Measurements from ENCODE around the gene S100Z.
"Not testable (repeated sequence)": the region's sequence is repeated elsewhere in the genome, so short reads cannot be mapped to it uniquely, and the experiment has no call there.

S100Z gene

DNA sequence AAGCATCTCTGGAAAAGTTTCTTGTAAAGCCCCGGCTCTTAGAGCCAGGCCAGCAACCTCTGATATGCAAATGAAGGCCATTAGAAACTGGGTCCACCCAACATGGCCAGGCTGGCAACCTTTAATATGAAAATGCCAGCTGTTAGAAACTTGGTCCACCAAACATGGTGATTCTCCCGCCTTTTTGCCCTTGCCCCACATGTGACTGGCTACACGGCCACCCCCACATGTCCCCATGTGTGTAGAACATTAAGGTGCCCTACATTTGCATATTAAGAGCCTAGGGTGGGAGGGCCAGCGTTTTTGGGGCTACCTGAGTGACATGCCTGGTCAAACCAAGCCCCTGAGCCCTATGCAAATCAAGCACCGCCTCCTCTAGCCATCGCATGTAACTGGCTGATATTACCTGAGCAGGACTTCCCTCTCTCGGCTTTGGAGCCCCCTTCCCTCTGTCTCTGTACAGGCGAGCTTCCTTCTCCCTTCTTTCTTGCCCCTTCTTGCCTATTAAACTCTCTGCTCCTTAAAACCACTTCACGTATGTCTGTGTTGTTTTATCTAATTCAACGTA, 39.0 kb downstream of the S100Z start:
- DNase-seq = no peak

DNA sequence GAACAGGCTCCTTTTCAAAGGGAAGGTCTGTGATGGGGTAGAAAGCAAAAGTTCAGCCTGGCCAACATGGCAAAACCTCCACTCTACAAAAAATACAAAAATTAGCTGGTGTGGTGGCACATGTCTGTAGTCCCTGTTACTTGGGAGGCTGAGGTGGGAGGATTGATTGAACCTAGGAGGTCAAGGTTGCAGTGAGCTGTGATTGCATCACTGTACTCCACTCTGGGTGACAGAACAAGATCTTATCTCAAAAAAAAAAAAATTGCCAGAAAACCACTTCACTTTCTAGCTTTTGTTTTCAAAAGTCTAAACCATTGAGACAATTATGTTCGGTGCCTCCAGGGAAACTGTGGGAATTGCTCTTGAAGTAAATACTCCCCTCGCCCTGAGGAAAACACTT, 43.5 kb downstream of the S100Z start:
- DNase-seq = no peak

DNA sequence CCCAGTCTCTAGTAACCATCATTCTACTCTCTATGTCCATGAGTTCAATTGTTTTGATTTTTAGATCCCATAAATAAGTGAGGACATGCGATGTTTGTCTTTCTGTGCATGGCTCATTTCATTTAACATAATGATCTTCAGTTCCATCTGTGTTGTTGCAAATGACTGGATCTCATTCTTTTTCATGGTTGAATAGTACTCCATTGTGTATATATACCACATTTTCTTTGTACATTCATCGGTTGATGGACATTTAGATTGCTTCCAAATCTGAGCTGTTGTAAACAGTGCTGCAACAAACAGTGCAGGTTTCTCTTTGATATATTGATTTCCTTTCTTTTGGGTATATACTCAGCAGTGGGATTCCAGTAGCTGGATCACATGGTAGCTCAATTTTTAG, 46.4 kb downstream of the S100Z start:
- no peak for DNase-seq

DNA sequence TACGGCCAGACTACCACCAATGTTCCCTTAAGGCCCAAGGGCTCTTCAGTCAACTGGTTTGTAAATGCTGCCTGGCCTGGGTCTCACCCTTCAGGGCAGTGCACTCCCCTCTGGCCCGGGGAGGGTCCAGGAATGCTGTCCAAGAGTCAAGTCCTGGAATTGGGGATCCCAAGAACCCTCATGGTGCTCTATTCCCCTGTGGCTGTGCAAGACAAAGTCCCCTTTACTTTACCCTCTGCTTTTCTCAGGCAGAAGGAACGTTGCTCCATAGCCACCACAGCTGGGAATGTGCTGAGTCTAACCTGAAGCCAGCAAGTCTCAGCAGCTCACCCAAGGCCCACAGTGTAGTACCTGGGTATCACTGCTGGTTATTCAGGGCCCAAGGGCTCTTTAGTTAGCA, 51.7 kb downstream of the S100Z start:
- no peak for DNase-seq

DNA sequence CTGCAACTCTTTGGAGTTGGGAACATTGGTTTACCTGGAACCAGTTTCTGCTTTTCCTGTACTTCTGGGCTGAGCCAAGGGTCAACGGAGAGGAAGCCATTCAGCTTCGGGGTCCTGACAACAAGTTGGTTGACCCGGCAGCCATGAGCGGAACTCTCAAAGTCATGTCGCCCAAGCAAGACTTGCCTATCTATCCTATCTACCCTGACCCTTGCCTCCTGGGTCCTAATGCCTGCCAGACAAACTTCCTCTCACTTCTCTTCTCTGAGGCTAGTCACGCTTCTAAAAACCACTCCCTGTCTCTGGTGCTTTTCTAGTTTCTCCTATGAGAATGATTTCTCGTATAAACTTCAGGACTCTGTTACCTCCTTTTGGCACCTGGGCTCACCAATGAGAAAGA, 58.4 kb downstream of the S100Z start:
- DNase-seq = no peak

DNA sequence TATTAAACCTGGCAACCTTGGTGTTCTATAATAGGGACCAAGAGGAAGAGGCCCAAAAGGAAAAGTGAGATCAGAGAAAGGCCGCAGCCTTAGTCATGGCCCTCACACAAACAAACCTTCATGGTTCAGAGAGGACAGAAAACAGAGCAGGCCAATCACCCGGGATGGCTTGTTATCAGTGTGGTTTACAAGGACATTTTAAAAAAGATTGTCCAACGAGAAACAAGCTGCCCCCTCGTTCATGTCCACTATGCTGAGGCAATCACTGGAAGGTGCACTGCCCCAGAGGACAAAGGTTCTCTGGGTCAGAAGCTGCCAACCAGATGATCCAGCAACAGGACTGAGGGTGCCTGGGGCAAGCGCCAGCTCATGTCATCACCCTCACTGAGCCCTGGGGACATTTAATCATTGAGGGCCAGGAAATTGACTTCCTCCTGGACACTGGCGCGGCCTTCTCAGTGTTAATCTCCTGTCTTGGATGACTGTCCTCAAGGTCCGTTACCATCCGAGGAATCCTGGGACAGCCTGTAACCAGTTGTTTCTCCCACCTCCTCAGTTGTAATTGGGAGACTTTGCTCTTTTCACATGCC, 60.6 kb downstream of the S100Z start:
- DNase-seq = not testable (repeated sequence)

DNA sequence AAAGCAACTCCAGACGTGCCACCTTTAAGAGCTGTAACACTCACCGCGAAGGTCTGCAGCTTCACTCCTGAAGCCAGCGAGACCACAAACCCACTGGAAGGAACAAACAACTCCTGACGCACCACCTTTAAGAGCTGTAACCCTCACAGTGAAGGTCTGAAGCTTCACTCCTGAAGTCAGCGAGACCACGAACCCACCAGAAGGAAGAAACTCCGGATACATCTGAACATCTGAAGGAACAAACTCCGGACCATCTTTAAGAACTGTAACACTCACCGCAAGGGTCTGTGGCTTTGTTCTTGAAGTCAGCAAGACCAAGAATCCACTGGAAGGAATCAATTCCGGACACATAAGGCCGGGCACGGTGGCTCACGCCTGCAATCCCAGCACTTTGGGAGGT, 64.9 kb downstream of the S100Z start:
- DNase-seq = not testable (repeated sequence)

DNA sequence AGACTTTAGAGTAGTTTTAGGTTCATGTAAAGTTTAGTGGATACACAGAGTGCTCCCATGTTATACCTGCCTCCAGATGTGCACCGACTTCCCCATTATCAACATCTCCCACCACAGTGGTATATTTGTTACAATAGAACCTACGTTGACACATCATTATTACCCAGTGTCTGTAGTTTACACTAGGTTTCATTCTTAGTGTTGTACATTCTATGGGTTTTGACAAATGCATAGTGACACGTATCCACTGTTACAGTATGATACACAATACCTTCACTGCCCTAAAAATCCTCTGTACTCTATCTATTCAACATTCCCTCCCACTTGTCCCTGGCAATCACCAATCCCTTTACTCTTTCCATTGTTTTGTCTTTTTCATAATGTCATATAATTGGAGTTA, 68.7 kb downstream of the S100Z start:
- no peak for DNase-seq

DNA sequence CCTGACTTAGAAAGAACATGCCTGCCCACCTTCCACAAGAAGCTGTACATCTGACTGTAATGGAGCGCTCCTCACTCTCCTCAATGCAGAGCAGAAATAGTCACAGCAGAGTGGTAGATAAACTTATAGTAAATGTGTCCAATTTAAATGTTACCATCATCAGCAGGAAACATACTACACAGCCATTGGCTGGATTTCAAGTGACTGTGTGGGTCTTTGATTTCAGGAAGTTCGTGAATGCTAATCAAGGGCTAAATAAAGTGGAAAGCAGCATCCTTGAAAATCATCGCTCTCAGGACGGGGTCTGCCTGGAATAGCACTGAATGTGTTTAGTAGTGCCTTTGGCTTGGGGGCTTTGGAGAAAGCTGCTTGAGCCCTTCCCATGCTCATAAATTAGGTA, 70.7 kb downstream of the S100Z start:
- no peak for DNase-seq

DNA sequence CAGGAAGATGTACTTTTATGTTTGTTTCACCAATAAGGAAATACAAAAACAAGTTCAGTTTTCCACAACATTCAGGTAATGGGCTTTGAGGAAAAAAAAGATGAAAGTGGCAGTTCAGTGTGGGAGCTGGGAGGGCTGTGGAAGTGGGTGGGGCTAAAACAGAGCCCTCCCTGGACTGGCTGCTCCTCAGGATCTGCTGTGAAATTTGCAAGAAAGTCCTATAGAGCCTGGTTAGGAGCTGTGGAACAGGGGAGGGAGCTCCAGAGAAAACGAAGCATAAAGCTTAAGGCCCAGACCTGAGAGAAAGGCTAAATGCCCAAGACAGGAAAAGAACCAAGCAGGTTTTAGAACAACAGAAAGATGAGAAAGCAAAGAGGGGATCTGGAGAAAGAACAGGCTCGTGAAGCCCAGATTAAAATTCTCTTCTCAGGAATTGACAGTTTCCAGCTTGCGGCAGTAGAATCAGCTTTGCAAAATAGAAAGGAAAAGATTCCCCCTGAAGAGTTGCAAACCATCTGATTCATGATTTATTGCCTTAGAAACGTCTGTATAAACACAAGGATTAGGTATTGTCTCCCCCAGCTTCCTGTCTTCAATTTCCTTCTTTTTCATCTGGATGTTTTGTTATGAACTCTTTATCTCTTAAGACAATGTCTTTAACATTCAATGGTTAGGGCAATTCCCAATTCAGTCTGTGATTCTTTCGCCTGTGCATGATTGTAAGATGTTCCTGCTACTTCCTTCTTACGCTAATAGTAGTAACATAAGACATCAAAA, 76.7 kb downstream of the S100Z start:
- no peak for DNase-seq

DNA sequence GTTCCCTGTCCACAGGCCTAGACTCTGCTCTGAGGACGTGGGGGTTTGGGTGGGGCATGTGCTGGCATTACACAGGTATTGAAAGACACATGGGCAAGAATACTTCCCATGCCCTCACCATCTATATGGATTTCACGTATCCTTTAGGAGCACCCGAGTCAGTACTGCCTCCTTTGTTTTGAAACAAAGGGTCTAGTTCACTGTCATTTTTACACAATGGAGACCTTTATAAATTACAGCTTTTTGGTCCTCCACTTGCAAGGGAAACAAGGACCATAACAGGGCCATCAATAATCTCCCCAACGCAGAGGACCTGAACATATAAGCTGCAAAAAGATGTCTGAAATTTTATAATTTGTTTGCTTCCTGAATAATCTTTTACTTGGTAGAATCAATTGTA, 78.1 kb downstream of the S100Z start:
- DNase-seq = no peak

DNA sequence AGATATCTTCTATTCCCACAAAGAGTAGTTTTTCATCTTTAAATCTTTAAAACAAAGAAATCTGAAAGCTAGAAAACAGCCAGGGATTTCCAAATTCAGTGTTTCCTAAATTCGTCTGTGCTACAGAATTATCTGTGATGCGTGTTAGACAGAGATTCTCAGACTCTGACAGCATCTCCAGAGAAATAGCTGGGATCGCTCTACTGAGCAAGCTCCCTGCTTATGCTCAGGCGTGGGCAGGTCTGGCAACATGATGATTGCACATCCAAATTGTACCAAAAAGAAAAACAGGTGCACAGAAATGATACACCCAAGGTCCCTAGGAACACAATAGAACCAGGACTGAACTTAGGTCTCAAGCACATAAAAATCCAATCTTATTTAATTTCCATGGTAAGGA, 80.3 kb downstream of the S100Z start:
- DNase-seq = no peak

DNA sequence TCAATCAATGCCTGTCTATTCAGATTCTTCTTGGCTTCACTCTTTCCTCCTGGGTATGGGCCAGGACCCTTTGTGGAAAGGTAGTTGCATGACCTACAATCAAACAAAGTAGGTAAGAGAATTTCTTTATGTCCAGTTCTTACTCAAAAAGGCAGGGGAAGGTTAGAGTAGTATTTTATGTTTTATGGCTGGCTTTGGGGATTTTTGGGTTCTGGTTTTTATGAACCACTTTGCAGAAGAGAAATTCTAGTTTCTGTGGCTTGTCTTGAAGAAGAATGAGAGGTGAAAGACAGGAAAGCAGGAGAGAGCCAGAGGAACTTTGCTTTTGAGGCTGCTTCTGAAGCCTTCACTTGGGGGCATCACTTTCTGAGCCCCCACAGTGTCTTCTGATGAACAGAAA, 88.4 kb downstream of the S100Z start:
- no peak for DNase-seq

DNA sequence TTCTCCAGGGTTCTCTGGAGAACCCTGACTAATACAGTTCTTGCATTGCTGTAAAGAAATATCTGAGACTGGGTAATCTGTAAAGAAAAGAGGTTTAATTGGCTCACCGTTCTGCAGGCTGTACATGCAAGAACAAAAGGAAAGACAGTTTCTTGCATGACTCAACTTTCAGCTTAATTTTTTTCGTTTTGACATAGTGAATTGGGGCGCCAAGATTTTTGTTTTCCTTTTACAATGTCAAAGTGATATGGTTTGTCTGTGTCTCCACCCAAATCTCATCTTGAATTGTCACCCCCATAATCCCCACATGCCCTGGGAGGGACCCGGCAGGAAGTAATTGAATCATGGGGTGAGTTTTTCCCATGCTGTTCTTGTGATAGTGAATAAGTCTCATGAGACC, 91.2 kb downstream of the S100Z start:
- no peak for DNase-seq

DNA sequence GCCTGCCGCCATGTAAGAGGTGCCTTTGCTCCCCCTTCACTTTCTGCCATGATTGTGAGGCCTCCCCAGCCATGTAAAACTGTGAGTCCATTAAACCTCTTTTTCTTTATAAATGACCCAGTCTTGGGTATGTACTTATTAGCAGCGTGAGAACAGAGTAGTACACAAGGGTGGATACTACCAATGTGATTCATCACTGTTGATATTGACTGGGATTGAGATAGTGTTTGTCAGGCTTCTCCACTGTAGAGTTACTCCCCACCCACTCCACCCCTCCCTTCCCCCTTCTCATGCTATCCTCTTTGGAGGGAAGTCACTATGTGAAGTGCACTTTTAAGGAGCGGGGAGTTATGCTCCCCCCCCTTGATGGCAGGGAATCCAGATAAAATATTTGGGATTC, 91.6 kb downstream of the S100Z start:
- DNase-seq = no peak

DNA sequence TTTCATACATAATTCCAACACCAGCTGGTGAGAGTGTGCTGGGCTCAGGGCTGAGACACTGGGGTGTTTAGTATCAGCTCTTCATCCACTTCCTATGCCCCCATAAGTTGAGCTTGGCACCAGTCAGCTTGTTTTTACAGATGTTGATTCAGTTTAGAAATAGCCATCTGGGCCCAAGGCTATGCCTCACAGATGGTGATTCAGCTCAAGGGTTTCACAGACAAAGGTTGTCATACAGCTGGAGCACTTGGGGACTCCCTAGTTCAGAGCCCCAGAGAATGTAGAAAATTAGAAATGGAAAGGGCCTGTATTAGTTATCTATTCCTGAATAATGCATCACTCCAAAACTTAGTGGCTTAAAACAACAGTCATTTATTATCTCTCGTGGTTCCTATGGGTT, 92.8 kb downstream of the S100Z start:
- DNase-seq = no peak

DNA sequence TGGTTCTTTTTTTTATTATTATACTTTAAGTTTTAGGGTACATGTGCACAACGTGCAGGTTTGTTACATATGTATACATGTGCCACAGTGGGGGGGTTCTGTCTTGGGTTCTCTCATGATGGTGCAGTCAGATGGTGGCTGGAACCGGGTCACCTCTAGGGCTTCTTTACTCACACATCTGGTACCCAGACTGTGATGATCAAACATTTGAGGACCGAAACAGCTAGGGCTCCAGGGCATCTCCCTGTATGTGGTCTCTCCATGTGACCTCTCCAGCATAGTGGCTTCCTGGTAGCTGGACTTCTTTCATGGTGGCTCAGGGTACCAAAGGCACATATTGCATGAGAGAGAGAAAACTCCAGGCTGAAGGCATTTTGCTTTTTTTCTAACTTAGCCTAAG, 93.2 kb downstream of the S100Z start:
- no peak for DNase-seq

DNA sequence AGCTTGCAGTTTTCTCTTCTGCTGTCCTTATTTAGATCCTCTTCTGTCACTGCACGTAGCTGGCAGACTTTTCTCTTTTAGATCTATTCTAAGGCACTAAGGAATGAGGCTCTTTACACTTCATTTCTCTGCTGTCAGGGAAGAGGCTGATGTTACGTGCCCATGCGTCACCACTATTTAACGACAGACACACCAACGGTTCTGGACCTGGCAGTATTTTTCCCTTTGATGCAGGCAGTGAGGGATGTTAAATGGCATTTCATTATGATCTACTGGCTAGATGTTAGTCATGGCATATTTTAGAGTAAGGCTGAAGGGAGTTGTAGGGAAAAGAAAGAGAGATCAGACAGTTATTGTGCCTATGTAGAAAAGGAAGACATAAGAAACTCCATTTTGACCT, 94.8 kb downstream of the S100Z start:
- DNase-seq = no peak

DNA sequence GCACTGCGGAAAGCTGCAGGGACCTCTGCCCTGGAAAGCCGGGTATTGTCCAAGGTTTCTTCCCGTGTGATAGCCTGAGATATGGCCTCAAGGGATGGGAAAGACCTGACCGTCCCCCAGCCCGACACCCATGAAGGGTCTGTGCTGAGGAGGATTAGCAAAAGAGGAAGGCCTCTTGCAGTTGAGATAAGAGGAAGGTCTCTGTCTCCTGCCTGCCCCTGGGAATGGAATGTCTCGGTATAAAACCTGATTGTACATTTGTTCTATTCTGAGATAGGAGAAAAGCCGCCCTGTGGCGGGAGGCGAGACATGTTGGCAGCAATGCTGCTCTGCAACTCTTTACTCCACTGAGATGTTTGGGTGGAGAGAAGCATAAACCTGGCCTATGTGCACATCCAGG, 95.4 kb downstream of the S100Z start:
- DNase-seq = not testable (repeated sequence)

DNA sequence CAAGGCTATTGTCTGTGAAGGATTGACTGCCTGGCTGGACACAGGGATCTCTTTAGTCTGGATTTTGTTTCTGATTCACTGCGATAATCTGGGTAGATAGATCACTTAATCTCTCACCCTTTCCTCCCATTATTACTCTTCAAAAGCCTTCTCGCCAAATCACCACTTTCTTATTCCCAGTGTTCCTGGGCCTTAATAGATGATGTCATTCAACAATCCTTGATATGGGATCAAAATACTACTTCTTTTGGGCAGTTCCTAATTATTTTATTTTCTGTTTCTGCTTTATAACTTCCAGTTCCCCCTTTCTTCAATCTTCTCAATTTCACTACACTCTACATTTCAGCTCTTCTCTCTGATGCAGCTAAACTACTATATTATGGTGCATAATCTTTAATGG, 96.3 kb downstream of the S100Z start:
- DNase-seq = no peak

DNA sequence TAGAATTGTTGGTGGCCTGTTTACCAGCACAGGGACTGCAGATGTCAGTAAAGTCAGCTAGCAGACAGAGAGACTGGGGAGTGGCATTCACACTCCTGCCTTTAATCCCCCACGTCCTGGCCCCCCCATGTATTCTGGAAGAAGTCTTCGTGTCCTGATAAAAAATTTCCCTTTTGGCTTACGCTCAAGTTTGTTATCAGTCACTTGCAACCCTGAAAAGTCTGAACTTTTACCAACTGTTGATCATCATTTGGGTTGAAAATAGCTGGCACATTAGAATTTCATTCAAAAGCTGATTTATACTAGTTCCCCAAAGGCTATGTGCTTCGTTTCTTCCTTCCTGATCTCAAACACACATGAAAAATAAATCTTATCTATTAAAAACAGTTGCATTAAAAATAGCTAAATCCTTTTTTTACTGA, 97.3 kb downstream of the S100Z start:
- no peak for DNase-seq

DNA sequence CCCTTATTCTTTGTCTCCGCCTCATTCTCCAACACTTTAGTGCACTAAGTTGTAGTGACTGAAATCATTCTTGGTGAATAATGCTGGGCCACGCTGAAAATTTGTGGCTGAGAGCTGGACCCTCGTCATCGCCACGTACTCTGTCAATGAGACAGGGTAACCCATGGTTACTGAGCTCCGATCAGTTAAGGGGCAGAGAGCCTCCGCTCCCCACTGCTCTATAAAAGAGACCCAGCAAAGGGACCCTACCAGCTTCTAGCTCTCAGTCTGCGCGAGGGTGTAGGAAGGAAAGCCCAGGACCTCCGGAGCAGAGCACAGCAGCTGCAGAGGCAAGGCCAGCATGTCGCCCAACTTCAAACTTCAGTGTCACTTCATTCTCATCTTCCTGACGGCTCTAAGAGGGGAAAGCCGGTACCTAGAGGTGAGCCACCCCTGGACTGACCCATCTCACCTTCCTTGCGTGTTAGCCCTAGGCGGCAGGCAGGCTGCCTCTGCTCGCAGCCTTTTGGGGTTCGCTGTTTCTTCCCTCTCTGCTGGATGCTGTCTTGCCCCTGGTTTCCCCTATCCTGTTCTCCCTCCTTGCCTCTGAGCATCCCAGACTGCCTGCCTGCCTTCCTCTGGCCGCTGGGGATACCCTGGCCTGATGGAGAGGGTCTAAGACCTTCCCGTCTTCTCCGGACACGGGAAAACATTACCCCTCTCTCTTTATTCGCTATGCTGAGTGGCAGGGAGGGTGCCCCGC, 103.2 kb downstream of the S100Z start, which contains the start of gene CRHBP:
Gene CRHBP, plus strand, starts transcription at position 251 of the 742 bp plus-strand sequence. Its CDS starts 90 bp downstream, at position 341.
- no peak for DNase-seq

DNA sequence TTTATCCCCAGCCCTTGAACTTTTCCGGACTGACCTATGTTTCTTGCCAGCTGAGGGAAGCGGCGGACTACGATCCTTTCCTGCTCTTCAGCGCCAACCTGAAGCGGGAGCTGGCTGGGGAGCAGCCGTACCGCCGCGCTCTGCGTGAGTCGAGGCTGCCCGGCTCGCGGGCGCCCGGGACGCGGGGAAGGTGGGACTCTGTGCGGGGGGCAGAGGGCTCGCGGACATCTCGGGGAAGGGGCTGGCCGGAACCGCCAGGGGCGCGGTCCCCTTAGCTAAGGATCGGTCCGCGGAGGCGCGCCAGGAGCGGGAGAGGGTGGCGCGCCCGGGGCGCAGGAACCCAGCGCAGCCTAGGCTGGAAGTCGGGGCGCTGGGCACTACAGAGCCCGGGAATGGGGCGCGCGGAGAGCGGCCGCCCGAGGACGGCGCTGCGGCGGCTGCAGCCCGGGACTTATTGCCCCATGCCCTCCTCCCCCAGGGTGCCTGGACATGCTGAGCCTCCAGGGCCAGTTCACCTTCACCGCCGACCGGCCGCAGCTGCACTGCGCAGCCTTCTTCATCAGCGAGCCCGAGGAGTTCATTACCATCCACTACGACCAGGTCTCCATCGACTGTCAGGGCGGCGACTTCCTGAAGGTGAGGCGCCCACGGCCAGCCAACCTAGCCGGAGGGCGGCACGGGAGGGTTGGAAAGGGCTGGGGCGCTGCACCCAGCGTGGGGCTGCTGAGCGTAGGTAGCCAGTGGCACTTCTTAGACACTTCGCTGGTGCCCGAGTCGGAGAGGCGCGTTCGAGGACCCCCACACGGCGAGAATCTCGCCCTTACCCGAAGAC, 104.0 kb downstream of the S100Z start:
- no peak for DNase-seq
